ENCODE results near the gene SHC4. TPM values are rescaled to one million over a fixed set of nuclear protein-coding genes. Genes with fewer than 3 reads are reported as not detected.

SHC4 gene
- polyA plus RNA-seq, 1 donor from 2014 or later = 4.5 TPM

DNA sequence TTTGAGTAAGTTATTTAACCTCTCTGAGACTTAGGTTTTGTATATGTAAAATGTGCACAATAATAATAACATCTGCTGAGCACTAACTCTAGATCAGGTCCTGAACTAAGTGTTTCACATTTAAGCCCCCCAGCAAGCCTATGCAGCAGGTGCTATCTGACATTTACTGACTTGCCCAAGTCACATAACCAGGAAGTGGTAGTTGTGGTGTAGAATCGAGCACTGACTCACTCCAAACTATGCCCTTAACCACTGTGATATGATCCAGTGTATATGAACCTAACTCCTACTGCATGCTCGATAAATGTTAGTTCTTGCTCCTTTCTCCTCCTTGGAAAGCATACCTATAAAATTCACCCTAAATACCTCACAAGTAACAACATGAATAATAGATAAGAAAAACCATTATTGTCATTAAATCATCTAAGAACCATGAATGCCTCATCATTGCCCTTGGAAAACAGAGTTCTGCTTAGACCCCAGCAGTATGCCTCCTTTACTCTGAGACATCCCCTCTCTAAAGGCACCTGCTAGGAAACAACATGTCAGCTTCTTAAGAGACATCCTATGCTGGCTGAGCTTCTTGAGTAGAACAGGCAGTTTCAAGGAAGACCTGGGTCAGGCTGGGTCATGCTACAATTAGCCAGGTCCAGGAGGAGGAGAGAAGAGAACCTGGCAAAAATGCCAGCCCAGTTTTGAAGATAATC is 3.0 kb upstream of the SHC4 start:
- TF ChIP-seq, protein P1, sequence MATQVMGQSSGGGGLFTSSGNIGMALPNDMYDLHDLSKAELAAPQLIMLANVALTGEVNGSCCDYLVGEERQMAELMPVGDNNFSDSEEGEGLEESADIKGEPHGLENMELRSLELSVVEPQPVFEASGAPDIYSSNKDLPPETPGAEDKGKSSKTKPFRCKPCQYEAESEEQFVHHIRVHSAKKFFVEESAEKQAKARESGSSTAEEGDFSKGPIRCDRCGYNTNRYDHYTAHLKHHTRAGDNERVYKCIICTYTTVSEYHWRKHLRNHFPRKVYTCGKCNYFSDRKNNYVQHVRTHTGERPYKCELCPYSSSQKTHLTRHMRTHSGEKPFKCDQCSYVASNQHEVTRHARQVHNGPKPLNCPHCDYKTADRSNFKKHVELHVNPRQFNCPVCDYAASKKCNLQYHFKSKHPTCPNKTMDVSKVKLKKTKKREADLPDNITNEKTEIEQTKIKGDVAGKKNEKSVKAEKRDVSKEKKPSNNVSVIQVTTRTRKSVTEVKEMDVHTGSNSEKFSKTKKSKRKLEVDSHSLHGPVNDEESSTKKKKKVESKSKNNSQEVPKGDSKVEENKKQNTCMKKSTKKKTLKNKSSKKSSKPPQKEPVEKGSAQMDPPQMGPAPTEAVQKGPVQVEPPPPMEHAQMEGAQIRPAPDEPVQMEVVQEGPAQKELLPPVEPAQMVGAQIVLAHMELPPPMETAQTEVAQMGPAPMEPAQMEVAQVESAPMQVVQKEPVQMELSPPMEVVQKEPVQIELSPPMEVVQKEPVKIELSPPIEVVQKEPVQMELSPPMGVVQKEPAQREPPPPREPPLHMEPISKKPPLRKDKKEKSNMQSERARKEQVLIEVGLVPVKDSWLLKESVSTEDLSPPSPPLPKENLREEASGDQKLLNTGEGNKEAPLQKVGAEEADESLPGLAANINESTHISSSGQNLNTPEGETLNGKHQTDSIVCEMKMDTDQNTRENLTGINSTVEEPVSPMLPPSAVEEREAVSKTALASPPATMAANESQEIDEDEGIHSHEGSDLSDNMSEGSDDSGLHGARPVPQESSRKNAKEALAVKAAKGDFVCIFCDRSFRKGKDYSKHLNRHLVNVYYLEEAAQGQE (IDR thresholded peaks at IDR 0.05; ENCODE audit: borderline replicate concordance) = no peak
- no peak for TF ChIP-seq MXI1 (conservative IDR thresholded peaks at IDR 0.05; ENCODE audit: poor library complexity, severe bottlenecking)
- no peak for TF ChIP-seq RAD21 (conservative IDR thresholded peaks at IDR 0.05)
- TF ChIP-seq EZH2 (IDR thresholded peaks at IDR 0.05; ENCODE audit: borderline replicate concordance, insufficient read depth, low read length, poor library complexity, severe bottlenecking) = no peak
- TF ChIP-seq, protein P2, sequence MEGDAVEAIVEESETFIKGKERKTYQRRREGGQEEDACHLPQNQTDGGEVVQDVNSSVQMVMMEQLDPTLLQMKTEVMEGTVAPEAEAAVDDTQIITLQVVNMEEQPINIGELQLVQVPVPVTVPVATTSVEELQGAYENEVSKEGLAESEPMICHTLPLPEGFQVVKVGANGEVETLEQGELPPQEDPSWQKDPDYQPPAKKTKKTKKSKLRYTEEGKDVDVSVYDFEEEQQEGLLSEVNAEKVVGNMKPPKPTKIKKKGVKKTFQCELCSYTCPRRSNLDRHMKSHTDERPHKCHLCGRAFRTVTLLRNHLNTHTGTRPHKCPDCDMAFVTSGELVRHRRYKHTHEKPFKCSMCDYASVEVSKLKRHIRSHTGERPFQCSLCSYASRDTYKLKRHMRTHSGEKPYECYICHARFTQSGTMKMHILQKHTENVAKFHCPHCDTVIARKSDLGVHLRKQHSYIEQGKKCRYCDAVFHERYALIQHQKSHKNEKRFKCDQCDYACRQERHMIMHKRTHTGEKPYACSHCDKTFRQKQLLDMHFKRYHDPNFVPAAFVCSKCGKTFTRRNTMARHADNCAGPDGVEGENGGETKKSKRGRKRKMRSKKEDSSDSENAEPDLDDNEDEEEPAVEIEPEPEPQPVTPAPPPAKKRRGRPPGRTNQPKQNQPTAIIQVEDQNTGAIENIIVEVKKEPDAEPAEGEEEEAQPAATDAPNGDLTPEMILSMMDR (IDR thresholded peaks at IDR 0.05; ENCODE audit: poor library complexity, severe bottlenecking) = no peak
- TF ChIP-seq SMC3 (conservative IDR thresholded peaks at IDR 0.05; ENCODE audit: poor library complexity) = no peak
- no peak for TF ChIP-seq TAF1 (IDR thresholded peaks at IDR 0.05; ENCODE audit: low read depth)
- TF ChIP-seq POLR2AphosphoS5 (IDR thresholded peaks at IDR 0.05) = no peak
- TF ChIP-seq EP300 (conservative IDR thresholded peaks at IDR 0.05; ENCODE audit: poor library complexity, severe bottlenecking) = no peak
- no peak overlapping the region for H2AFZ ChIP-seq (ENCODE audit: low read depth, low read length)
- H3K4me2 ChIP-seq (ENCODE audit: low read length) = no peak overlapping the region

DNA sequence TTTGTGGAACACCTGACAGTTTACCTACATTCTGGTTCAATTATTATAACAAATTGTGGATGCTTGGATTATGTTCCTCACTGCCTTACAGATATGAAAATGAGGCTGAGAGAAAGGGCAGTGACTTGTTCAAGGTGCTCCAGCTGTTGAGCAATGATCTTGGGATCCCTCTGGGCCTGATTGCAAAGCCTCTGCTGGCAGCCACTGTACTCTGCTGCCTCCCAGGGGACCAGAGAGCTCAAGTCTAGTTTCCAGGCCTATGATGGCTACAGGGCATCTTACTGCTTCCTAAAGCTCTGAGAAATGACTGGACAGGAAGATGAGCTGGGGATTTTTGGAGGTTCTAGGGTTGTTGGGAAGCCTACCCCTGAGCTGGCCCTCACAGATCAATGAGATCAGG is 2.3 kb upstream of the SHC4 start:
- no peak for TF ChIP-seq SMC3 (conservative IDR thresholded peaks at IDR 0.05; ENCODE audit: poor library complexity)
- no peak for TF ChIP-seq EZH2 (IDR thresholded peaks at IDR 0.05; ENCODE audit: borderline replicate concordance, insufficient read depth, low read length, poor library complexity, severe bottlenecking)
- TF ChIP-seq, protein P2 (IDR thresholded peaks at IDR 0.05; ENCODE audit: poor library complexity, severe bottlenecking) = no peak
- no peak for TF ChIP-seq EP300 (conservative IDR thresholded peaks at IDR 0.05; ENCODE audit: poor library complexity, severe bottlenecking)
- TF ChIP-seq RAD21 (conservative IDR thresholded peaks at IDR 0.05) = no peak
- TF ChIP-seq TAF1 (IDR thresholded peaks at IDR 0.05; ENCODE audit: low read depth) = no peak
- TF ChIP-seq MXI1 (conservative IDR thresholded peaks at IDR 0.05; ENCODE audit: poor library complexity, severe bottlenecking) = no peak
- TF ChIP-seq, protein P1 (IDR thresholded peaks at IDR 0.05; ENCODE audit: borderline replicate concordance) = no peak
- TF ChIP-seq POLR2AphosphoS5 (IDR thresholded peaks at IDR 0.05) = no peak
- Histone ChIP-seq H3K9me2 (ENCODE audit: insufficient read depth, low read length) (no peaks in the 10 kb centered on the region), H3K9me3 (ENCODE audit: low read length) (no peaks in the 10 kb centered on the region), H3K79me2 (replicated peaks; ENCODE audit: insufficient read depth, low read length) (no peaks in the 10 kb centered on the region), H3F3A (ENCODE audit: insufficient read depth, low read length, poor library complexity, severe bottlenecking) (no peaks in the 10 kb centered on the region), H3K27me3 (ENCODE audit: insufficient read depth, low read depth, low read length) (peaks cover 15% of the 10 kb centered on the region), H3K4me3 (ENCODE audit: low read length) (no peak overlapping the region), H3K27ac (ENCODE audit: low read length) (no peak overlapping the region), H3K36me3 (ENCODE audit: insufficient read depth, low read length) (no peaks in the 10 kb centered on the region), H3K9ac (ENCODE audit: low read length) (no peak overlapping the region), H2AFZ (ENCODE audit: low read depth, low read length) (no peak overlapping the region), H3K4me2 (ENCODE audit: low read length) (no peak overlapping the region), H4K20me1 (ENCODE audit: insufficient read depth) (no peaks in the 10 kb centered on the region)

More for the DNA sequence above, 3.0 kb upstream of the SHC4 start:
- Histone ChIP-seq H3K9me3 (ENCODE audit: low read length) (no peaks in the 10 kb centered on the region), H3K79me2 (replicated peaks; ENCODE audit: insufficient read depth, low read length) (no peaks in the 10 kb centered on the region), H3F3A (ENCODE audit: insufficient read depth, low read length, poor library complexity, severe bottlenecking) (no peaks in the 10 kb centered on the region), H3K27me3 (ENCODE audit: insufficient read depth, low read depth, low read length) (peaks cover 9% of the 10 kb centered on the region), H3K4me3 (ENCODE audit: low read length) (no peak overlapping the region), H3K9ac (ENCODE audit: low read length) (no peak overlapping the region), H4K20me1 (ENCODE audit: insufficient read depth) (no peaks in the 10 kb centered on the region), H3K36me3 (ENCODE audit: insufficient read depth, low read length) (no peaks in the 10 kb centered on the region), H3K27ac (ENCODE audit: low read length) (no peak overlapping the region), H3K9me2 (ENCODE audit: insufficient read depth, low read length) (no peaks in the 10 kb centered on the region)
